Ovary (tissue), 9 donors: ENCODE measurements around the gene UBXN4. TPM values are rescaled to one million over a fixed set of nuclear protein-coding genes. Genes with fewer than 3 reads are reported as not detected.
"Not testable (repeated sequence)": the region's sequence is repeated elsewhere in the genome, so short reads cannot be mapped to it uniquely, and the experiment has no call there.

Experiments used
- DNase-seq, 5 donors: peaks; one replicate each; pipeline ENCODE4 v3.0.0-alpha.2; 2019 to 2020
- H3K27ac ChIP-seq, 2 donors: fragments of 200-600 bp; one replicate each; pipeline versions ENCODE4 v1.5.1 to v1.8.0; 2019 to 2022
- H3K27me3 ChIP-seq: fragments of 200-600 bp; one replicate; pipeline ENCODE4 v1.8.0; 2022
- H3K36me3 ChIP-seq: fragments of 200-600 bp; sonication (generic); one replicate; pipeline ENCODE4 v1.5.1; 2019
- H3K4me1 ChIP-seq: one replicate; pipeline ENCODE4 v1.8.1; 2013; ENCODE audit warnings: mild to moderate bottlenecking, moderate library complexity; ENCODE audit not compliant: insufficient read depth
- H3K4me3 ChIP-seq: fragments of 200-600 bp; sonication (generic); one replicate; pipeline ENCODE4 v1.5.1; 2017
- H3K9me3 ChIP-seq, 2 donors: fragments of 200-600 bp in 1 of 2; sonication (generic) in 1 of 2; one replicate each; pipeline versions ENCODE4 v1.5.1 to v1.8.1; 2013 to 2019; ENCODE audit warnings: mild to moderate bottlenecking in 1 of 2, moderate library complexity in 1 of 2
- CTCF ChIP-seq, 3 donors: fragments of 450-650 bp in 2 of 3; fragments of 200-600 bp in 1 of 3; IDR thresholded peaks; one replicate each; pipeline versions ENCODE4 v1.5.1 to v1.8.0; 2016 to 2022; ENCODE audit warnings: antibody characterized with exemption in 3 of 3, mild to moderate bottlenecking in 1 of 3
- EP300 ChIP-seq: sonication (generic); formaldehyde crosslinking; IDR thresholded peaks from one replicate; pipeline ENCODE4 v1.6.1; 2017; ENCODE audit warnings: antibody characterized with exemption
- POLR2A ChIP-seq: fragments of 450-650 bp; IDR thresholded peaks from one replicate; pipeline ENCODE4 v1.6.1; 2017; ENCODE audit warnings: antibody characterized with exemption, mild to moderate bottlenecking, moderate library complexity
- WGBS, 3 donors: extraction: QIAGEN DNeasy Blood & Tissue Kit in 1 of 3; methylation state at CpG; one replicate each; pipeline versions ENCODE4 v1.1.5 to v1.1.7; 2013 to 2017; 5-methylcytosine and 5-hydroxymethylcytosine counted together
- intact Hi-C, 4 donors: fragments of 100-400 bp; cut with DNase I; formaldehyde crosslinking; loops; one replicate each; pipeline versions ENCODE4 v1.11.0 to v1.15.1; 2022 to 2023
- polyA plus RNA-seq, 2 donors: library from polyadenylated mRNA; stranded (reverse); fragments of 200-250 nt in 1 of 2; fragments of 350-450 nt in 1 of 2; fragmentation: Illumina TruSeq in 1 of 2; extraction: RNeasy Lipid Tissue Mini Kit (QIAGEN cat#74804) in 1 of 2; gene quantifications; one replicate each; pipeline ENCODE4 v1.2.3, GENCODE V29; 2013 to 2014
- total RNA-seq, 7 donors: library from RNA; depleted of rRNA in 2 of 7; stranded (reverse); fragments of >200 nt in 2 of 7; fragmentation: NEBNext Ultra II Directional in 3 of 7; extraction: Animal tissue kit (Norgen Biotek cat#: 25700) in 3 of 7; gene quantifications; one replicate each; pipeline versions ENCODE4 v1.1.0 to v1.2.4, GENCODE V29; 2016 to 2023
- donor health status: DM: no; HTN: no; CAD: no; lungs with moderate emphysema.
- donor health status: DM: no; HTN: no; CAD: no.
- donor health status: Bipolar disorder and iron deficiency.
- donor health status: DM: yes; HTN: yes; CAD: no.
- donor health status: DM: no; HTN: no; CAD: no.
- donor health status: DM: yes; HTN: yes; CAD: no.

UBXN4 gene
- total and polyA plus RNA-seq, 9 donors = 46.6 to 101 (median 82.0) TPM

DNA sequence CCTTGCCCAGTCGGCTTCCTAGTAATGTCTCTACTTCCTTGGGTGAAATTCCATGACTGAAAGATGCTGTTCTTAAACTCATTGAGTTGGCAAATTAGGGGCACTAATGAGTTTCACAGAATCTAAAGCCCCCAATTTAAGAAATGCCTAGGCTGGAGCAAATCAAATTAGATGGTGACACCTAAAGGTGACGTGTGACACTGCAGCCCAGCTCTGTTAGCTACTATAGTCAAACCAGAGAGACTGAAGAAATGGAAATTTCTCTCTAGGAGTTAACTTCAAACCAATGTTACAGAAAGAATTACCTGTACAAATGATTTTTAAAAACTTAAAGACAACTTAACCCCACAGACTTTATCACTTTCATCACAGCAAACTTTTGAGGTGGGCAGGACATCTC is 58.1 kb downstream of the UBXN4 start:
- 30 to 60% (median 52%) methylated on average over 2 of the region's 2 CpGs for WGBS, 3 donors
- no peak overlapping the region for H3K4me3 ChIP-seq
- no peaks in the 10 kb centered on the region for H3K36me3 ChIP-seq
- H3K27ac ChIP-seq = no peak overlapping the region
- intact Hi-C loops = no loop called here
- H3K27me3 ChIP-seq = no peaks in the 10 kb centered on the region
- TF ChIP-seq CTCF (IDR thresholded peaks at IDR 0.05) = no peak
- no peak for TF ChIP-seq POLR2A
- TF ChIP-seq EP300 = no peak
- H3K9me3 ChIP-seq = no peaks in the 10 kb centered on the region
- H3K4me1 ChIP-seq = no peaks in the 10 kb centered on the region
- no peak for DNase-seq

DNA sequence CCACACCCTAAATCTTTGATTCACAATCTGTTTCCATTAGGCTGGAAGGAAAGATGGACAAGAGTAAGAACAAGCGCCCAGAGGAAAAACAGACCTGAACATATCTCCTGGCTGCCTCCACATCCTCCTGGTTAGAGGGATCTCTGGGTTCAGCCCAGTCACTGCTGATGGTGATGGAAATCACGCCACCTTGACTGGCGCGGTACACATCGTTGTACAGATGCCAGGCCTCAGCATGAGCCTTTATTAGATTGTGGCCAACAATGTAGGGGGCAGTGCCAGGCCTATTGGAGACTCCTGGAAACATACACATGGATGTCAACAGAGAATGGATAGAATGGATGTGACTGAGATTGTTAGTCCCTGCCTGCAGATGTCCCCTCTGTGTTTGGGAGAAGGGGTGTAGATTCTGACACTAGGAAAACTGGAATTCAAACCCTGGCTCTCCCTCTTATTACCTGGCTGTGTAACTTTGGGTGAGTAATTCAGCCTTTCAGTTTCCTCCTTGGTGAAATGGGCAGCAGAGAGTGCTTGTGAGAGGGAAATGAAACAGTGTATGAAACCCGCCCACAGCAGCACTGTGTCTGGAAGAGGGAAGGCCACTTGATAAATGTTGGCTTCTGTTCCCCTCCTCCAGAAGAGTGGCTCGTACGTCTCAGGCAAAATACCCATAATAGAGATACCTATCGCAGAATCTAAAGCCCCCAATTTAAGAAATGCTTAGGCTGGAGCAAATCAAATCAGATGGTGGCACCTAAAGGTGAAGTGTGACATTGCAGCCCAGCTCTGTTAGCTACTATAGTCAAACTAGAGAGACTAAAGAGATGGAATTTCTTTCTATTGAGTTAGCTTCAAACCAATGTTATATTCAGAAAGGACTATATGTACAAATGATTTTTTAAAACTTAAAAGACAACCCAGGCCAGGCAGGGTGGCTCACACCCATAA is 59.1 kb downstream of the UBXN4 start:
- no peak overlapping the region for H3K4me3 ChIP-seq

DNA sequence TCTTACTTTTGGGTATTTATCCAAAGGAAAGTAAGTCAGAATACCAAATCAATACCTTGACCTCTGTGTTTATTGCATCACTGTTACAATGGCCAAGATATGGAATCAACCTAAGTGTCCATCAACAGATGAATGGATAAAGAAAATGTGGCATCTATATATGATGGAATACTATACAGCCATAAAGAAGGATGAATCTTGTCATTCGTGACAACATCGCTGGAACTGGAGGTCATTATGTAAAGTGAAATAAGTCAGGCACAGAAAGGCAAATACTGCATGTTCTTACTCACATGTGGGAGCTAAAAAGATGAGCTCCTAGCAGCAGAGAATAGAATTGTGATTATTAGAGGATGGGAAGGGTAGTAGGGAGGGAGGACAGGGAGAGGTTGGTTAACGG is 60.7 kb downstream of the UBXN4 start:
- no peaks in the 10 kb centered on the region for H3K27me3 ChIP-seq
- 61 to 65% (median 63%) methylated on average over 3 of the region's 3 CpGs for WGBS, 3 donors
- no peaks in the 10 kb centered on the region for H3K36me3 ChIP-seq

More for the DNA sequence above, 59.1 kb downstream of the UBXN4 start:
- intact Hi-C loops = no loop called here
- H3K27ac ChIP-seq = no peak overlapping the region
- H3K9me3 ChIP-seq = no peaks in the 10 kb centered on the region
- no peaks in the 10 kb centered on the region for H3K27me3 ChIP-seq
- no peak for DNase-seq
- no peak for TF ChIP-seq EP300
- TF ChIP-seq POLR2A = no peak
- TF ChIP-seq CTCF (IDR thresholded peaks at IDR 0.05) = no peak
- H3K4me1 ChIP-seq = no peaks in the 10 kb centered on the region
- 86 to 92% (median 87%) methylated on average over 9 of the region's 9 CpGs for WGBS, 3 donors
- no peaks in the 10 kb centered on the region for H3K36me3 ChIP-seq

GRCh38 chr2:135803278-135803677 is 61.6 kb downstream of the UBXN4 start:
- no peaks in the 10 kb centered on the region for H3K4me1 ChIP-seq
- TF ChIP-seq CTCF (IDR thresholded peaks at IDR 0.05) = no peak
- no peak for TF ChIP-seq POLR2A
- no peak for TF ChIP-seq EP300

More for the DNA sequence above, 60.7 kb downstream of the UBXN4 start:
- intact Hi-C loops = no loop called here
- Histone ChIP-seq H3K4me3 (no peak overlapping the region), H3K27ac (no peak overlapping the region), H3K4me1 (no peaks in the 10 kb centered on the region), H3K9me3 (no peaks in the 10 kb centered on the region)
- TF ChIP-seq EP300 = no peak
- TF ChIP-seq CTCF (IDR thresholded peaks at IDR 0.05) = no peak
- TF ChIP-seq POLR2A = no peak
- DNase-seq = no peak

DNA sequence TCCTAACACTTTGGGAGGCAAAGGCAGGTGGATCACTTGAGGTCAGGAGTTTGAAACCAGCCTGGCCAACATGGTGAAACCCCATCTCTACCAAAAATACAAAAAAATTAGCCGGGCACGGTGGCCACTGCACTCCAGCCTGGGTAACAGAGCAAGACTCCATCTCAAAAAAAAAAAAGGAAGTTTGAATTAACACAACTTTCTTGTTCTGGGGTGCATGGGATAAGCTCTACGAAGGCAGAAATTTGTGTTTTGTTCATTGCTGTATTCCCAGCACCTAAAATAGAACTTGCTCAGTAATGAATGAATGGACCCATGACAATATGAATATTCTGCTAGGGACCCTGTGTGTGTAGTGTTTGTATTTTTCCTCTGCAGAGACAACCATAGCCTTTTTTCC is 66.2 kb downstream of the UBXN4 start:
- H3K27ac ChIP-seq, H3K36me3 ChIP-seq, H3K4me3 ChIP-seq, H3K27me3 ChIP-seq, H3K9me3 ChIP-seq, DNase-seq, intact Hi-C loops, H3K4me1 ChIP-seq: not testable (repeated sequence)
- 83 to 94% (median 88%) methylated on average over 3 of the region's 3 CpGs for WGBS, 3 donors

More at GRCh38 chr2:135803278-135803677, 61.6 kb downstream of the UBXN4 start:
- intact Hi-C loops = no loop called here
- Histone ChIP-seq H3K27me3 (no peaks in the 10 kb centered on the region), H3K27ac (no peak overlapping the region), H3K9me3 (no peaks in the 10 kb centered on the region), H3K36me3 (no peaks in the 10 kb centered on the region), H3K4me3 (no peak overlapping the region)
- no peak for DNase-seq
- WGBS, 3 donors = 63 to 79% (median 66%) methylated on average over 2 of the region's 2 CpGs
